Esophagus (tissue), 2 donors: ENCODE results near the gene SERPINF2. TPM values are rescaled to one million over a fixed set of nuclear protein-coding genes. Genes with fewer than 3 reads are reported as not detected.

ENCODE experiments used
- H3K27ac ChIP-seq, 2 donors: one replicate each; pipeline ENCODE4 v1.5.1; 2013; ENCODE audit warnings: low read depth in 2 of 2, mild to moderate bottlenecking in 2 of 2, inconsistent platforms in 1 of 2, low read length in 1 of 2, moderate library complexity in 1 of 2
- H3K27me3 ChIP-seq, 2 donors: one replicate each; pipeline ENCODE4 v1.6.1; 2013; ENCODE audit warnings: low read length in 2 of 2, control low read depth in 1 of 2, mild to moderate bottlenecking in 1 of 2; ENCODE audit not compliant: insufficient read depth in 2 of 2, control insufficient read depth in 1 of 2
- H3K36me3 ChIP-seq, 2 donors: one replicate each; pipeline ENCODE4 v1.6.1; 2013; ENCODE audit warnings: low read length in 1 of 2; ENCODE audit not compliant: control insufficient read depth in 2 of 2, insufficient read depth in 2 of 2
- H3K4me1 ChIP-seq, 2 donors: one replicate each; pipeline ENCODE4 v1.6.1; 2013; ENCODE audit warnings: low read length in 1 of 2; ENCODE audit not compliant: control insufficient read depth in 2 of 2, insufficient read depth in 2 of 2
- H3K4me3 ChIP-seq, 2 donors: one replicate each; pipeline ENCODE4 v1.5.1; 2013; ENCODE audit warnings: low read length in 2 of 2, mild to moderate bottlenecking in 2 of 2, low read depth in 1 of 2, moderate library complexity in 1 of 2
- H3K9me3 ChIP-seq, 2 donors: one replicate each; pipeline ENCODE4 v1.6.1; 2013; ENCODE audit warnings: mild to moderate bottlenecking in 2 of 2, low read depth in 1 of 2, low read length in 1 of 2, moderate library complexity in 1 of 2; ENCODE audit not compliant: control insufficient read depth in 2 of 2, insufficient read depth in 1 of 2
- WGBS, 2 donors: extraction: QIAGEN DNeasy Blood & Tissue Kit; methylation state at CpG; one replicate each; pipeline ENCODE4 v1.1.7; 2013; 5-methylcytosine and 5-hydroxymethylcytosine counted together
- polyA plus RNA-seq, 2 donors: library from polyadenylated mRNA; stranded (reverse); fragments of 200-250 nt; gene quantifications; one replicate each; pipeline ENCODE4 v1.2.3, GENCODE V29; 2013
- donor health status: healthy with polysubstance abuse.
- donor health status: Bipolar disorder and iron deficiency.

Gene SERPINF2
- polyA plus RNA-seq, 2 donors = 1.9 to 2.9 TPM

DNA sequence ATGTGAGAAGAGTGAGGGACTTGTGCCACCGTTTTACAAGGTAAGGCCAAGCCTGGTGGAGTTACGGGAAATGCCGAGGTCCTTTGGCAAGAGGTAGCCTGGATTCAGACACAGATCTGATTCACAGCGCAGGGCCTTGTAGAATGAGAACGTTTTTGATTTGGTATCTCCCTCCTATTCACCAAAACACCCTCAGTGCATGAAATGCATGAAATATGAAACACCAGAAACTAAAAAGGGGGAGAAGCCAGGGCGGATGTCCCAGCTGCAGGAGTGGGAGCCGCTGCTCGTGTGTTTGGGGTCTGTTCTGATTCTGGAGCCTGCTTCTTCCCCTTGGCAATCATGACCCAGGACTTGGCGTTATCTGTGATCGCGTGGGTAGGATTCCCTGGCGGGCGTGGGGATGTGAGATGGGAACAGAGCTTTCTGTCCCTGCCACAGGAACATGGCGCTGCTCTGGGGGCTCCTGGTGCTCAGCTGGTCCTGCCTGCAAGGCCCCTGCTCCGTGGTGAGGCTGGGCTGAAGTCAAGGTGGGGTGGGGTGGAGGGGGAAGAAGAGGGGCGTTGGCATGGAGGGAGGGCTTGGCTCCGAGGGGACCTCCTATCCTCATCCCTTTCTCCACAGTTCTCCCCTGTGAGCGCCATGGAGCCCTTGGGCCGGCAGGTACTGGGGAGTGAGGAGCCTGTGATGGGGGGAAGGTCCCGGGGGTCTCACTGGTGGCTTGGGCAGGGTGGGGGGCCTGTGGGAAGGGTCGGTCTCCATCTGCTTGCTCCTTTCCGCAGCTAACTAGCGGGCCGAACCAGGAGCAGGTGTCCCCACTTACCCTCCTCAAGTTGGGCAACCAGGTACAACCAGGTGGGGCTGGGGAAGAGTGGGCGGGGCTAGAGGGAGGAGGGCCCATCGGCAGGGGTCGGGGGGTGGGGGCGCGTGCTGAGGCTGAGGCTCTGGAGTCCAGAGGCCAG lies 2.2 kb downstream of the SERPINF2 start:
- Histone ChIP-seq H3K9me3 (no peaks in the 10 kb centered on the region), H3K36me3 (no peaks in the 10 kb centered on the region), H3K4me3 (no peak overlapping the region), H3K27me3 (no peaks in the 10 kb centered on the region), H3K27ac (no peak overlapping the region), H3K4me1 (peaks cover 0 to 10% of the 10 kb centered on the region in 2 donors)
- 76 to 77% methylated on average over 24 to 29 of the region's 29 CpGs for WGBS, 2 donors

DNA sequence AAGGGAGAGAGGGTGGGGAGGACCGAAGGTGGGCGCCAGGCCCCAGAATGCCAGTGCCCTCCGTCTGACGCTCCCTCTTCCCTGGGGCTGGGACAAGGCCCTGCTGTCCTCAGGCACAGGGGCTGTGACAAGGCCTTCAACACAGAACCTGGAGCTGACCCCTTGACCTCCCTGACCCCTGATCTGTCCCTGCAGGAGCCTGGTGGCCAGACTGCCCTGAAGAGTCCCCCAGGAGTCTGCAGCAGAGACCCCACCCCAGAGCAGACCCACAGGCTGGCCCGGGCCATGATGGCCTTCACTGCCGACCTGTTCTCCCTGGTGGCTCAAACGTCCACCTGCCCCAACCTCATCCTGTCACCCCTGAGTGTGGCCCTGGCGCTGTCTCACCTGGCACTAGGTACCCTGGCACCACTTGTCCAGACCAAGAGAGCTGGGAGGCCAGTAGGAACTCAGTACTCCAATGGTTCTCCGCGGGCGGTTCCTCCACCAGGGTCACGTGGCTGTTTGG lies 2.9 kb downstream of the SERPINF2 start:
- no peak overlapping the region for H3K4me3 ChIP-seq
- WGBS, 2 donors = 91 to 93% methylated on average over 12 of the region's 12 CpGs
- no peak overlapping the region for H3K27ac ChIP-seq

GRCh38 chr17:1746975-1747543 lies 4.4 kb downstream of the SERPINF2 start:
- H3K27ac ChIP-seq = peak overlapping the region; percentile 75 to 91
- H3K9me3 ChIP-seq = no peaks in the 10 kb centered on the region
- WGBS, 2 donors = 50 to 55% methylated on average over 22 of the region's 22 CpGs
- H3K4me3 ChIP-seq = no peak overlapping the region
- no peaks in the 10 kb centered on the region for H3K27me3 ChIP-seq
- peaks cover 0 to 14% of the 10 kb centered on the region in 2 donors for H3K4me1 ChIP-seq
- no peaks in the 10 kb centered on the region for H3K36me3 ChIP-seq

More for the DNA sequence above, 2.9 kb downstream of the SERPINF2 start:
- H3K36me3 ChIP-seq = no peaks in the 10 kb centered on the region
- H3K27me3 ChIP-seq = no peaks in the 10 kb centered on the region
- H3K9me3 ChIP-seq = no peaks in the 10 kb centered on the region
- peaks cover 0 to 10% of the 10 kb centered on the region in 2 donors for H3K4me1 ChIP-seq

- peaks cover 0 to 28% of the 10 kb centered on the region in 2 donors for H3K4me1 ChIP-seq
- peak overlapping the region; percentile 2 to 47 for H3K27ac ChIP-seq
- no peaks in the 10 kb centered on the region for H3K9me3 ChIP-seq
- H3K27me3 ChIP-seq = no peaks in the 10 kb centered on the region
- 64 to 74% methylated on average over 9 of the region's 9 CpGs for WGBS, 2 donors
- H3K4me3 ChIP-seq = no peak overlapping the region
- no peaks in the 10 kb centered on the region for H3K36me3 ChIP-seq
These were observed 8.0 kb downstream of the SERPINF2 start for GRCh38 chr17:1750628-1751027.

DNA sequence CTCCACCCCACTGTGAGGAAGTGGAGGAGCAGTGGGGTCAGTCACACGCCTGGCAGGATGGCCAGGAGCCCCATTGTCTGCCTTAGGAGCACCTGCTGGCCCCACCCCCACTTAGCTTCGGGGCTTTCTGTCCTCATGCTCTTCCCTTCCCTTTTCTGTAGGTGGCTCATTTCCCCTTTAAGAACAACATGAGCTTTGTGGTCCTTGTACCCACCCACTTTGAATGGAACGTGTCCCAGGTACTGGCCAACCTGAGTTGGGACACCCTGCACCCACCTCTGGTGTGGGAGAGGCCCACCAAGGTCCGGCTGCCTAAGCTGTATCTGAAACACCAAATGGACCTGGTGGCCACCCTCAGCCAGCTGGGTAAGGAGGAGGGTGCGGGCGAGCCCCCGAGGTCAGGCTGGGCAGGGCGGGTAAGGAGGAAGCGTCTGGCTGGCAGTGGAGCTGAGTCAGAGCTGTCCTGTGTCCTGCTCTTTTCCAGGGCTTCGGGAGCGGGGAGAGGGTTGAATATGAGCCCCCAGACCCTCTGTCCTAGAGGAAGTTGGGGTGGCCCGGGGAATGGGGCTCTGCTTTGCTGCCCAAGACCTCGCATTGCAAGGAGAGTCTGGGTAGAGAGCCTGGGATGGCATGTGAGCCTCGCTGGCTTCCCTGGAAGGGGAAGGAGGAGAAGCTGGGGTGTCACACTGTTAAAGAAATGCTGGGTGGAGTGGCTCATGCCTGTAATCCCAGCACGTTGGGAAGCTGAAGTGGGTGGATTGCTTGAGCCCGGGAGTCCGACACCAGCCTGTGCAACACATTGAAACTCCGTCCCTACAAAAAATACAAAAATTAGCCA lies 10.0 kb downstream of the SERPINF2 start:
- H3K27ac ChIP-seq = peak overlapping the region; percentile 75 to 88
- no peaks in the 10 kb centered on the region for H3K9me3 ChIP-seq
- peak overlapping the region in 1 of 2 donors; percentile 18 for H3K4me3 ChIP-seq
- H3K36me3 ChIP-seq = no peaks in the 10 kb centered on the region
- 37 to 38% methylated on average over 18 of the region's 18 CpGs for WGBS, 2 donors
- no peaks in the 10 kb centered on the region for H3K27me3 ChIP-seq
- peaks cover 0 to 27% of the 10 kb centered on the region in 2 donors for H3K4me1 ChIP-seq

DNA sequence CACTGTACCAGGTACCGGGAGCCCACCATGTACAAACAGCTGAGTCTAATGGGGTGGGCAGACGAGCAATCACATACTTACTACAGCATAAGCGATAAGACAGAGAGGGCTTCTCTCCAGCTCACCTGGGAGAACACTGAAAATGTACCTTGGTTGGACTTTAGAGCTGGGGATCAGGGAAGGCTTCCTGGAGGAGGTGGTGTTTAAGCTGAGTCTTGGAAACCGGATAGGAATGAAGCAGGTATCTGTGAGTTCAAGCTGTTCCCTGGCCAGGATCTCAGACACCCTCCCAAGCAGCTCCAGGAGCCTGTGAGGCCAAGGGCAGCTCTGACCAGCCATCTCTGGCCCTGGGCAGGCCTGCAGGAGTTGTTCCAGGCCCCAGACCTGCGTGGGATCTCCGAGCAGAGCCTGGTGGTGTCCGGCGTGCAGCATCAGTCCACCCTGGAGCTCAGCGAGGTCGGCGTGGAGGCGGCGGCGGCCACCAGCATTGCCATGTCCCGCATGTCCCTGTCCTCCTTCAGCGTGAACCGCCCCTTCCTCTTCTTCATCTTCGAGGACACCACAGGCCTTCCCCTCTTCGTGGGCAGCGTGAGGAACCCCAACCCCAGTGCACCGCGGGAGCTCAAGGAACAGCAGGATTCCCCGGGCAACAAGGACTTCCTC lies 11.2 kb downstream of the SERPINF2 start:
- Histone ChIP-seq H3K27me3 (no peaks in the 10 kb centered on the region), H3K36me3 (no peaks in the 10 kb centered on the region), H3K27ac (no peak overlapping the region), H3K9me3 (no peaks in the 10 kb centered on the region), H3K4me3 (no peak overlapping the region), H3K4me1 (peaks cover 0 to 22% of the 10 kb centered on the region in 2 donors)
- 84 to 86% methylated on average over 23 of the region's 23 CpGs for WGBS, 2 donors

DNA sequence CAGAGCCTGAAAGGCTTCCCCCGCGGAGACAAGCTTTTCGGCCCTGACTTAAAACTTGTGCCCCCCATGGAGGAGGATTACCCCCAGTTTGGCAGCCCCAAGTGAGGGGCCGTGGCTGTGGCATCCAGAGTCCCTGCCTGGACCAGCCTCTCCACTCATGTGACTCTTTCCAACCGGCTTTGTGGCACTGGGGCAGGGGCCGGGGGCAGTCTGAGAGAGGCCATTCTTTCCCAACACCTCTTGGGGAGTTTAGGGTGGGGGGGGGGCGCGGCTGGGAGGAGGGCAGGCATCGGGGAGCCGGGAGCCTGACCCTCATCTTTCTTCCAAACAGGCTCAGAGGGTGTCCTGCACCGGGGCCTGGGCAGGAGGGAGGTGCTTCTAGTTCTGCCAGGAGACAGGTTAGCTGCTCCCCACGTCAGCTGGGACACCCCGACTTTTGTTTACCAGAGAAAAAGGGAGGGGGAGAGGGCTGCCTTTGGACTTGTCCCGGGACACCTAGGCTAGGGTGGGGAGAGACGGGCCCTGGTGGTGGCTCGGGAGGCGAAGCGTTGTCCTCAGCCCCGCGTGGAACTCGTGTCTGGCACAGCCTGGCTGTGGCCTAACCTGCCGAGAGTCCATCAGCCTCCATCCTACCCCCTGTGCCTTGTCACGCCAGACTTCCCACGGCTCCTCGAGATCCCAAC lies 11.9 kb downstream of the SERPINF2 start:
- 53 to 58% methylated on average over 25 of the region's 25 CpGs for WGBS, 2 donors
- H3K4me1 ChIP-seq = peaks cover 0 to 22% of the 10 kb centered on the region in 2 donors
- no peak overlapping the region for H3K4me3 ChIP-seq
- H3K27ac ChIP-seq = no peak overlapping the region
- H3K9me3 ChIP-seq = no peaks in the 10 kb centered on the region
- H3K27me3 ChIP-seq = no peaks in the 10 kb centered on the region
- no peaks in the 10 kb centered on the region for H3K36me3 ChIP-seq

- no peaks in the 10 kb centered on the region for H3K9me3 ChIP-seq
- 49 to 66% methylated on average over 20 of the region's 20 CpGs for WGBS, 2 donors
- H3K4me3 ChIP-seq = no peak overlapping the region
- peak overlapping the region in 1 of 2 donors; percentile 31 for H3K27ac ChIP-seq
- H3K27me3 ChIP-seq = no peaks in the 10 kb centered on the region
- no peaks in the 10 kb centered on the region for H3K36me3 ChIP-seq
- peaks cover 0 to 22% of the 10 kb centered on the region in 2 donors for H3K4me1 ChIP-seq
These were observed 12.7 kb downstream of the SERPINF2 start for GRCh38 chr17:1755252-1755826.
